Measurements from ENCODE around the gene TNIP1.

GRCh38 chr5:151105561-151105960 is 24.7 kb upstream of the TNIP1 start:
- TF ChIP-seq CTCF (conservative IDR thresholded peaks at IDR 0.05; ENCODE audit: low read length) (no peak), EZH2phosphoT487 (IDR thresholded peaks at IDR 0.05; ENCODE audit: borderline replicate concordance, low read depth, low read length) (no peak)
